NCI-H446 treated with DMSO at 0.1 percent for 48 hours (cell line): ENCODE data around the gene CMPK2.
"Not testable (repeated sequence)": the region's sequence is repeated elsewhere in the genome, so short reads cannot be mapped to it uniquely, and the experiment has no call there.

Source experiments
- DNase-seq: peaks from one replicate; lab custom pipeline; 2025; lab: John Stamatoyannopoulos, UW

Gene CMPK2

GRCh38 chr2:6865346-6866274 lies at the start of gene CMPK2:
Gene CMPK2, minus strand, starts transcription at chr2:6865907. Its CDS starts 211 bp downstream, at chr2:6865696.
- no peak for DNase-seq

GRCh38 chr2:6915399-6915798 lies 49.7 kb upstream of the CMPK2 start:
- no peak for DNase-seq

- DNase-seq: peak; percentile 47
These were observed 49.1 kb upstream of the CMPK2 start for GRCh38 chr2:6914828-6915227.

- DNase-seq: no peak
These were observed 47.9 kb upstream of the CMPK2 start for GRCh38 chr2:6913415-6914157.

- DNase-seq: no peak
These were observed 46.0 kb upstream of the CMPK2 start for GRCh38 chr2:6911721-6912120.

- DNase-seq: no peak
These were observed 44.0 kb upstream of the CMPK2 start for GRCh38 chr2:6909431-6910385.

- DNase-seq: no peak
These were observed 42.6 kb upstream of the CMPK2 start for GRCh38 chr2:6908291-6908690.

GRCh38 chr2:6906165-6906741 lies 40.5 kb upstream of the CMPK2 start:
- no peak for DNase-seq

GRCh38 chr2:6905668-6906067 lies 40.0 kb upstream of the CMPK2 start:
- no peak for DNase-seq

- not testable (repeated sequence) for DNase-seq
These were observed 36.9 kb upstream of the CMPK2 start for GRCh38 chr2:6902581-6902980.

GRCh38 chr2:6896930-6897759 lies 31.4 kb upstream of the CMPK2 start:
- DNase-seq: peak; percentile 36

GRCh38 chr2:6893876-6894482 lies 28.3 kb upstream of the CMPK2 start:
- DNase-seq: no peak

GRCh38 chr2:6888724-6889123 lies 23.0 kb upstream of the CMPK2 start:
- DNase-seq: no peak

- DNase-seq: no peak
These were observed 22.1 kb upstream of the CMPK2 start for GRCh38 chr2:6887751-6888192.

- no peak for DNase-seq
These were observed 20.3 kb upstream of the CMPK2 start for GRCh38 chr2:6885968-6886367.

GRCh38 chr2:6885551-6885950 lies 19.8 kb upstream of the CMPK2 start:
- no peak for DNase-seq

- DNase-seq: no peak
These were observed 17.9 kb upstream of the CMPK2 start for GRCh38 chr2:6883448-6884122.

GRCh38 chr2:6881516-6881915 lies 15.8 kb upstream of the CMPK2 start:
- DNase-seq: no peak

GRCh38 chr2:6881046-6881445 lies 15.3 kb upstream of the CMPK2 start:
- DNase-seq: no peak
